IMR-90 (cell line): ENCODE results near the gene FLRT1. TPM values are rescaled to one million over a fixed set of nuclear protein-coding genes. Genes with fewer than 3 reads are reported as not detected.

ENCODE experiments used
- ATAC-seq: fragments of 200-7000 bp; cut with Tn5 transposase; 2 replicates; pipeline ENCODE4 v1.9.1; 2020; ENCODE audit warnings: low read depth, mild to moderate bottlenecking, moderate library complexity
- BruUV-seq: library from RNA; stranded (reverse); fragments of 400-500 nt; replicated peaks from 2 replicates; lab custom pipeline; 2021; lab: Mats Ljungman, UMichigan
- CTCF ChIA-PET: fragments of 300-600 bp; formaldehyde crosslinking; extraction: SDS; loops from one replicate; lab custom pipeline; 2021; ENCODE audit warnings: antibody characterized with exemption; lab: Yijun Ruan, JAX
- POLR2A ChIA-PET: fragments of 300-600 bp; sonication (Branson Sonifier 250); formaldehyde crosslinking; loops from one replicate; lab custom pipeline; 2022; ENCODE audit warnings: antibody characterized with exemption; ENCODE audit not compliant: unreplicated experiment; lab: Charles Lee
- DNase-seq: peaks from one replicate; pipeline ENCODE4 v3.0.0; 2013
- H2AFZ ChIP-seq: replicated peaks from 2 replicates; pipeline ENCODE3; 2013; ENCODE audit warnings: low read length, mild to moderate bottlenecking; ENCODE audit not compliant: poor library complexity
- H2AK5ac ChIP-seq: 2 replicates; pipeline ENCODE4 v1.6.1; 2013; ENCODE audit warnings: low read depth, low read length, inconsistent platforms
- H2AK9ac ChIP-seq: replicated peaks from 2 replicates; pipeline ENCODE3; 2013; ENCODE audit warnings: mild to moderate bottlenecking, low read depth, low read length, moderate library complexity; ENCODE audit not compliant: poor library complexity
- H2BK120ac ChIP-seq: 2 replicates; pipeline ENCODE4 v1.6.1; 2013; ENCODE audit warnings: low read depth, low read length, inconsistent platforms
- H2BK15ac ChIP-seq: 3 replicates; pipeline ENCODE4 v1.6.1; 2013; ENCODE audit warnings: low read depth, low read length, inconsistent platforms
- H2BK20ac ChIP-seq: 2 replicates; pipeline ENCODE4 v1.6.1; 2013; ENCODE audit warnings: low read depth, mild to moderate bottlenecking, inconsistent platforms, low read length, moderate library complexity
- H2BK5ac ChIP-seq: 2 replicates; pipeline ENCODE4 v1.6.1; 2013; ENCODE audit warnings: mild to moderate bottlenecking, low read depth, low read length, inconsistent platforms; ENCODE audit not compliant: poor library complexity, severe bottlenecking
- H3K14ac ChIP-seq: replicated peaks from 2 replicates; pipeline ENCODE4 v1.6.1; 2013; ENCODE audit warnings: low read depth, low read length, inconsistent platforms
- H3K18ac ChIP-seq: 2 replicates; pipeline ENCODE4 v1.6.1; 2013; ENCODE audit warnings: low read depth, low read length, control low read depth
- H3K23ac ChIP-seq: 2 replicates; pipeline ENCODE4 v1.6.1; 2013; ENCODE audit warnings: low read depth, low read length, inconsistent platforms
- H3K27ac ChIP-seq: 2 replicates; pipeline ENCODE4 v1.5.1; 2013; ENCODE audit warnings: mild to moderate bottlenecking, control low read depth, low read length; ENCODE audit not compliant: insufficient read depth
- H3K27me3 ChIP-seq: 2 replicates; pipeline ENCODE4 v1.6.1; 2013; ENCODE audit warnings: low read length; ENCODE audit not compliant: control insufficient read depth, insufficient read depth
- H3K36me3 ChIP-seq: 2 replicates; pipeline ENCODE4 v1.6.1; 2013; ENCODE audit warnings: low read length, mixed read lengths; ENCODE audit not compliant: control insufficient read depth, insufficient read depth
- H3K4ac ChIP-seq: 2 replicates; pipeline ENCODE4 v1.6.1; 2013; ENCODE audit warnings: low read depth, low read length, inconsistent platforms
- H3K4me1 ChIP-seq: 2 replicates; pipeline ENCODE4 v1.6.1; 2013; ENCODE audit warnings: low read length, mixed read lengths; ENCODE audit not compliant: control insufficient read depth, insufficient read depth
- H3K4me2 ChIP-seq: 2 replicates; pipeline ENCODE4 v1.6.1; 2013; ENCODE audit warnings: low read depth, mild to moderate bottlenecking, control low read depth, low read length, moderate library complexity
- H3K4me3 ChIP-seq: 2 replicates; pipeline ENCODE4 v1.5.1; 2013; ENCODE audit warnings: low read depth, mild to moderate bottlenecking, control low read depth, low read length, moderate library complexity; ENCODE audit not compliant: insufficient read depth
- H3K56ac ChIP-seq: 2 replicates; pipeline ENCODE4 v1.6.1; 2013; ENCODE audit warnings: low read length, inconsistent platforms; ENCODE audit not compliant: insufficient read depth; ENCODE audit errors: extremely low read depth
- H3K79me1 ChIP-seq, 2 experiments: 2 replicates each; pipeline ENCODE4 v1.6.1; 2013; ENCODE audit warnings: low read length in 2 of 2, inconsistent platforms in 1 of 2, low read depth in 1 of 2
- H3K9ac ChIP-seq: 2 replicates; pipeline ENCODE4 v1.6.1; 2013; ENCODE audit warnings: low read depth, low read length, control low read depth
- H3K9me1 ChIP-seq: 2 replicates; pipeline ENCODE4 v1.6.1; 2013; ENCODE audit warnings: low read length, inconsistent platforms; ENCODE audit not compliant: insufficient read depth
- H3K9me3 ChIP-seq: 2 replicates; pipeline ENCODE4 v1.6.1; 2013; ENCODE audit warnings: low read length; ENCODE audit not compliant: control insufficient read depth, insufficient read depth
- H4K20me1 ChIP-seq: 2 replicates; pipeline ENCODE4 v1.6.1; 2013; ENCODE audit warnings: low read length, inconsistent platforms; ENCODE audit not compliant: insufficient read depth
- H4K5ac ChIP-seq: 2 replicates; pipeline ENCODE4 v1.6.1; 2013; ENCODE audit warnings: mild to moderate bottlenecking, low read depth, low read length, control low read depth
- H4K8ac ChIP-seq, 2 experiments: 2 replicates each; pipeline ENCODE4 v1.6.1; 2013; ENCODE audit warnings: low read depth in 2 of 2, low read length in 2 of 2, control low read depth in 1 of 2, inconsistent platforms in 1 of 2
- H4K91ac ChIP-seq: 2 replicates; pipeline ENCODE4 v1.6.1; 2013; ENCODE audit warnings: low read depth, low read length, inconsistent platforms; ENCODE audit not compliant: insufficient read depth
- CHD1 ChIP-seq: IDR thresholded peaks from 2 replicates; pipeline ENCODE4 v1.6.1; 2012; ENCODE audit warnings: low read depth, low read length, improper control_type of control experiment
- ELK1 ChIP-seq: fragments of 150-350 bp; IDR thresholded peaks from 2 replicates; pipeline ENCODE4 v1.6.1; 2016; ENCODE audit warnings: low read depth, mild to moderate bottlenecking, low read length, moderate library complexity, borderline replicate concordance
- MXI1 ChIP-seq: IDR thresholded peaks from 2 replicates; pipeline ENCODE4 v1.6.1; 2012; ENCODE audit warnings: low read depth, mild to moderate bottlenecking, low read length, moderate library complexity, borderline replicate concordance
- NFE2L2 ChIP-seq: fragments of 150-350 bp; IDR thresholded peaks from 2 replicates; pipeline ENCODE4 v1.6.1; 2016; ENCODE audit warnings: low read depth, mild to moderate bottlenecking, low read length
- SMC3 ChIP-seq: fragments of 150-350 bp; IDR thresholded peaks from 2 replicates; pipeline ENCODE4 v1.6.1; 2016; ENCODE audit warnings: low read depth, mild to moderate bottlenecking, antibody characterized with exemption, low read length, moderate library complexity
- WGBS, 2 experiments: methylation state at CpG; one replicate each; pipeline versions ENCODE4 v1.1.5 to v1.1.7; 2013; ENCODE audit warnings: missing lambda C conversion rate in 2 of 2; ENCODE audit not compliant: insufficient read length in 1 of 2; ENCODE audit errors: extremely low coverage in 2 of 2; 5-methylcytosine and 5-hydroxymethylcytosine counted together
- dilution Hi-C: fragments of 300-500 bp; cut with HindIII; formaldehyde crosslinking; loops from one replicate; pipeline ENCODE4 v1.14.3; 2018; ENCODE audit warnings: low sequenced_read_pairs; ENCODE audit not compliant: unreplicated experiment
- in situ Hi-C: fragments of 300-500 bp; cut with MboI; formaldehyde crosslinking; loops from 3 replicates; pipeline ENCODE4 v1.14.3; 2019; ENCODE audit warnings: low sequenced_read_pairs, inconsistent platforms, mixed read lengths
- intact Hi-C: fragments of 100-400 bp; cut with micrococcal nuclease; formaldehyde crosslinking; loops from 2 replicates; pipeline ENCODE4 v1.10.0; 2022
- polyA plus RNA-seq, 3 experiments: library from polyadenylated mRNA; depleted of rRNA; stranded (reverse); fragments of >200 nt; gene quantifications; 2 replicates each; pipeline ENCODE4 v1.2.3, GENCODE V29; 2012; ENCODE audit warnings: low replicate concordance in 1 of 3
- total RNA-seq: library from RNA; depleted of rRNA; stranded (reverse); fragments of >200 nt; gene quantifications from 2 replicates; pipeline ENCODE4 v1.2.3, GENCODE V29; 2012
- TF ChIP-seq, protein P1 (sequence below): fragments of 150-350 bp; IDR thresholded peaks from 2 replicates; pipeline ENCODE4 v1.6.1; 2017; ENCODE audit warnings: mild to moderate bottlenecking, antibody characterized with exemption, low read length, low read depth

Gene FLRT1
- total and polyA plus RNA-seq, 2 of the 4 experiments (the other 2 are of a cell fraction) = under 0.01 to 0.07 TPM

DNA sequence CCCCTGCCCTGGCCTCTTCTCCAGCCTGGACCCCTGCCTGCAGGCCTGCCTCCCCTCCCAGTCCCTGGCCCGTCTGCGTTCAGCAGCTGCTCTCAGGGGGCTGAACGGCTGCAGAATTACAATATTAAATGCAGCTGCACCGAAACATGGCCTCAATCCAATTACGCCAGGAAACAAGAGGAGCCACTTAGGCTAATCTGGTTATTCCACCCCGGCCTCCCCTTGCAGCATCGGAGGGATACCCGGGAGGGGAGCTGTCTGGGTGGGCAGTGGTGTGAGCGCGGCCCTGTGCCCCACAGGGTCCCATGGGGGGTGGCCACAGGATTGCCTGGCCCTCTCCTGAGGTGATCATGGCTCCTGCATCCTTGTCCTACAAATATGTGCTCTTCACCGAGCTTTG lies 42.6 kb downstream of the FLRT1 start:
- peaks cover 5% of the 10 kb centered on the region; the same call in 1 of the 2 replicates for H3K27me3 ChIP-seq

More for the DNA sequence above, 42.6 kb downstream of the FLRT1 start:
- Histone ChIP-seq H3K4ac (no peak overlapping the region), H2BK5ac (no peak overlapping the region), H3K9me3 (no peaks in the 10 kb centered on the region), H3K27ac (no peak overlapping the region), H4K91ac (no peak overlapping the region), H3K56ac (no peak overlapping the region), H4K5ac (no peak overlapping the region), H4K20me1 (peaks cover 14% of the 10 kb centered on the region), H3K9me1 (0 out of 2 replicates have a peak, but pooled peaks cover 3% of the 10 kb centered on the region), H2BK15ac (no peak overlapping the region), H3K4me1 (peaks cover 1% of the 10 kb centered on the region; the same call in 1 of the 2 replicates), H3K79me1 (no peaks in the 10 kb centered on the region), H2AK9ac (no peak overlapping the region), H3K9ac (no peak overlapping the region), H3K23ac (no peak overlapping the region), H2AFZ (no peak overlapping the region), H3K36me3 (no peaks in the 10 kb centered on the region), H3K4me2 (no peak overlapping the region), H3K18ac (no peak overlapping the region), H2BK20ac (no peak overlapping the region), H3K4me3 (no peak overlapping the region), H4K8ac (no peak overlapping the region), H2BK120ac (no peak overlapping the region), H3K14ac (no peak overlapping the region), H2AK5ac (no peak overlapping the region)
- no TSS peak for BruUV-seq
- 33% methylated on average over 3 of the region's 11 CpGs; no CpG with 5 or more reads in 1 of the 2 experiments for WGBS, 2 experiments
- TF ChIP-seq CHD1 (no peak), NFE2L2 (no peak), MXI1 (no peak), SMC3 (no peak), ELK1 (no peak)
- TF ChIP-seq, protein P1, sequence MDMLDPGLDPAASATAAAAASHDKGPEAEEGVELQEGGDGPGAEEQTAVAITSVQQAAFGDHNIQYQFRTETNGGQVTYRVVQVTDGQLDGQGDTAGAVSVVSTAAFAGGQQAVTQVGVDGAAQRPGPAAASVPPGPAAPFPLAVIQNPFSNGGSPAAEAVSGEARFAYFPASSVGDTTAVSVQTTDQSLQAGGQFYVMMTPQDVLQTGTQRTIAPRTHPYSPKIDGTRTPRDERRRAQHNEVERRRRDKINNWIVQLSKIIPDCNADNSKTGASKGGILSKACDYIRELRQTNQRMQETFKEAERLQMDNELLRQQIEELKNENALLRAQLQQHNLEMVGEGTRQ = no peak
- dilution Hi-C loops (no loop called here), intact Hi-C loops (no loop called here), in situ Hi-C loops (no loop called here)
- ChIA-PET POLR2A (no interaction called here), CTCF (no interaction called here)
- DNase-seq (no peak), ATAC-seq (no peak)
